T-cell (primary cell): Measurements from ENCODE around the gene SYT3. TPM values are rescaled to one million over a fixed set of nuclear protein-coding genes. Genes with fewer than 3 reads are reported as not detected.

ENCODE experiments used
- ATAC-seq, 4 experiments: fragments of 200-7000 bp in 3 of 4; fragments of 150-1000 bp in 1 of 4; cut with Tn5 transposase; replicated peaks in 1 of 4; 1 replicate in 3 of 4; 2 replicates in 1 of 4; pipeline ENCODE4 v1.10.0; 2021; ENCODE audit warnings: moderate library complexity in 3 of 4, mild to moderate bottlenecking in 2 of 4, moderate number of reproducible peaks in 1 of 4
- CTCF ChIA-PET, 2 donors: fragments of 300-600 bp; sonication (Branson Sonifier 250); formaldehyde crosslinking; loops; one replicate each; lab custom pipeline; 2022; ENCODE audit warnings: antibody characterized with exemption in 2 of 2; lab: Charles Lee
- POLR2A ChIA-PET, 2 donors: fragments of 300-600 bp; sonication (Branson Sonifier 250); formaldehyde crosslinking; loops; one replicate each; lab custom pipeline; 2022; ENCODE audit warnings: antibody characterized with exemption in 2 of 2; lab: Charles Lee
- DNase-seq, 35 experiments: peaks; one replicate each; pipeline versions ENCODE4 v3.0.0 to v3.0.0-alpha.2; 2013 to 2023
- H3K27ac ChIP-seq: one replicate; pipeline ENCODE4 v1.5.1; 2013; ENCODE audit warnings: low read length
- H3K27me3 ChIP-seq, 2 experiments: replicated peaks in 1 of 2; 1 replicate in 1 of 2; 2 replicates in 1 of 2; pipeline versions ENCODE4 v1.6.1 to v1.7.0; 2013; ENCODE audit warnings: low read length in 1 of 2, mixed read lengths in 1 of 2; ENCODE audit not compliant: control insufficient read depth in 2 of 2, insufficient read depth in 2 of 2; ENCODE audit errors: extremely low read depth in 1 of 2
- H3K36me3 ChIP-seq, 2 donors: 1 replicate in 1 of 2; 2 replicates in 1 of 2; pipeline versions ENCODE4 v1.6.1 to v1.7.0; 2013; ENCODE audit warnings: low read length in 1 of 2; ENCODE audit not compliant: control insufficient read depth in 2 of 2, insufficient read depth in 1 of 2; ENCODE audit errors: extremely low read depth in 1 of 2
- H3K4me1 ChIP-seq, 2 experiments: 1 replicate in 1 of 2; 2 replicates in 1 of 2; pipeline versions ENCODE4 v1.6.1 to v1.7.0; 2013; ENCODE audit warnings: low read length in 2 of 2, mixed read lengths in 1 of 2; ENCODE audit not compliant: insufficient read depth in 2 of 2, control insufficient read depth in 1 of 2; ENCODE audit errors: extremely low read depth in 1 of 2
- H3K4me3 ChIP-seq, 2 donors: 1 replicate in 1 of 2; 2 replicates in 1 of 2; pipeline versions ENCODE4 v1.5.1 to v1.7.0; 2013; ENCODE audit warnings: mild to moderate bottlenecking in 2 of 2, low read length in 1 of 2, moderate library complexity in 1 of 2; ENCODE audit not compliant: control insufficient read depth in 1 of 2; ENCODE audit errors: extremely low read depth in 1 of 2
- H3K9me3 ChIP-seq: 2 replicates; pipeline ENCODE4 v1.7.0; 2013
- H3K27ac Mint-ChIP-seq, 2 donors: one replicate each; pipeline ENCODE4 v1.8.0; 2020 to 2021; ENCODE audit warnings: mild to moderate bottlenecking in 2 of 2, mixed read lengths in 2 of 2
- H3K27me3 Mint-ChIP-seq, 2 donors: one replicate each; pipeline ENCODE4 v1.8.0; 2021 to 2022; ENCODE audit warnings: mixed read lengths in 2 of 2
- H3K36me3 Mint-ChIP-seq: one replicate; pipeline ENCODE4 v1.8.0; 2021; ENCODE audit warnings: mixed read lengths
- H3K4me1 Mint-ChIP-seq, 3 donors: one replicate each; pipeline ENCODE4 v1.8.0; 2020 to 2022; ENCODE audit warnings: mixed read lengths in 3 of 3, mild to moderate bottlenecking in 1 of 3
- H3K4me3 Mint-ChIP-seq, 3 donors: one replicate each; pipeline ENCODE4 v1.8.0; 2020 to 2022; ENCODE audit warnings: mild to moderate bottlenecking in 3 of 3, mixed read lengths in 3 of 3, moderate library complexity in 3 of 3
- H3K9me3 Mint-ChIP-seq, 3 donors: one replicate each; pipeline ENCODE4 v1.8.0; 2020 to 2022; ENCODE audit warnings: mixed read lengths in 3 of 3
- WGBS: methylation state at CpG from one replicate; pipeline ENCODE4 v1.1.5; 2013; ENCODE audit warnings: missing lambda C conversion rate; ENCODE audit not compliant: insufficient coverage; 5-methylcytosine and 5-hydroxymethylcytosine counted together
- total RNA-seq, 35 experiments: library from RNA in 6 of 35; stranded (reverse) in 6 of 35; fragments of 120-200 nt in 1 of 35; gene quantifications; one replicate each; pipeline versions ENCODE4 v1.2.1 to v1.2.4 and lab custom pipeline; 2013 to 2026

The SYT3 gene
- total RNA-seq, 5 donors from 2014 or later (not counting 1 experiment from before 2014, with no cell fraction given): 0.41 to 0.68 (median 0.57) TPM; not detected in 2

DNA sequence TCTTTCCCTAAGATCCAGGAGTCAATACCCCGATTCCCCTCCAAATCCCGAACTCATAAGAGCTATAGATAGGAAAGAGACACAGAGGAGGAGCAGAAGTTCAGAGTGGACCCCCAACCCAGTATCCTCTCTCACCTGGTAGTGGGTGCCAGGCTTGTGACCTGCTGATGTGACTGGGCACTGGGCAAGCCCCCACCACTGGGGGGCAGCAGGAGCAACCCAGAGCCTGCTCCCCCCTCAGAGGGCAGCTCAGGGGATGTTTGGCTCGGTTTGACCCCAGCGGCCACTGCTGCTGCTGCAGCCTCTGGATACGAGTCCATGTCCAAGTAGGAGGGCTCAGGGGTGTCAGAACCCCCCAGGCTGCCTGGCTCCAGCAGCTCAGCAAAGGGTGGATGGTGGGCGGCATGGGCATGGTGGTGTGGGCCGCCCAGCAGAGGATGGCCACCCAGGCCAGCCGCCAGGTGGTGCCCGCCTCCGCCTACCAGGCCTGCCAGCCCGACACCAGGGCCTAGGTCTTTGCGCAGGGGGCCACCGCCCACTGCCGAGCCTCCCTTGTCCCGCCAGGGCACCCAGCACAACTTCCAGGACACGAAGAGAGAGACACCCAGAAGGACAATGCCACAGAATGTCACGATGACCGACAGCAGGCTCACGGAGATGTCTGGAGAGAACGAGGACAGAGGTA is 7.4 kb downstream of the SYT3 start:
- no peak overlapping the region for H3K27ac Mint-ChIP-seq
- peaks cover 14% of the 10 kb centered on the region for H3K36me3 Mint-ChIP-seq
- ATAC-seq (no peak), DNase-seq (no peak)
- Histone ChIP-seq H3K4me1 (no peaks in the 10 kb centered on the region), H3K9me3 (no peaks in the 10 kb centered on the region), H3K4me3 (no peak overlapping the region), H3K27ac (no peak overlapping the region), H3K36me3 (no peaks in the 10 kb centered on the region), H3K27me3 (peaks cover 2 to 36% of the 10 kb centered on the region in 2 experiments)
- peaks cover 9 to 22% (median 14%) of the 10 kb centered on the region in 3 donors for H3K9me3 Mint-ChIP-seq
- POLR2A ChIA-PET: no interaction called here
- H3K27me3 Mint-ChIP-seq: peaks cover 19 to 32% of the 10 kb centered on the region in 2 donors
- CTCF ChIA-PET: no interaction called here
- 82% methylated on average over 14 of the region's 20 CpGs for WGBS
- H3K4me1 Mint-ChIP-seq: no peaks in the 10 kb centered on the region
- H3K4me3 Mint-ChIP-seq: no peak overlapping the region

DNA sequence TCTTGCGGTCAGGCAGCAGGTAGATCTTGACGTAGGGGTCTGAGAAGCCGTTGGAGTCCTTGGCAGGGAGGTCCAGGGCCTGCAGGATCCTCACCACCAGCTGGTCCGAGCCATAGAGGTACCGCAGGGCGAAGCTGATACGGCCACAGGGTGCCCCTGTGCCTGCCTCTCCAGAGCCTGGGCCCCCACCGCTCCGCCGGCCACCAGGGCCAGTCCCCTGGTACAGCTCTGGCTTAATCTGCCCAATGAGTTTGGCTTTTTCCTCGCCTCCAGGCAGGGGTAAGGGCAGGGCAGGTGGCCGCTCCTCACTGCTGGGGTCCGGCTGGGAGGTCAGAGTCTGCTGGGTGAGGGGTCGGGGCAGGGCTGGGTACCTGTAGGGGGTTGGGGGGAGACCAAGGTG is 9.9 kb downstream of the SYT3 start:
- no peaks in the 10 kb centered on the region for H3K4me1 ChIP-seq
- H3K9me3 Mint-ChIP-seq: peaks cover 8 to 10% (median 9%) of the 10 kb centered on the region in 3 donors
- H3K9me3 ChIP-seq: no peaks in the 10 kb centered on the region
- no peak overlapping the region for H3K27ac Mint-ChIP-seq
- H3K4me3 Mint-ChIP-seq: no peak overlapping the region
- H3K4me3 ChIP-seq: no peak overlapping the region
- CTCF ChIA-PET: no interaction called here
- POLR2A ChIA-PET: no interaction called here
- H3K36me3 Mint-ChIP-seq: peaks cover 3% of the 10 kb centered on the region
- DNase-seq (no peak), ATAC-seq (no peak)
- 74% methylated on average over 13 of the region's 14 CpGs for WGBS
- H3K27me3 Mint-ChIP-seq: peaks cover 20 to 23% of the 10 kb centered on the region in 2 donors
- H3K36me3 ChIP-seq: no peaks in the 10 kb centered on the region
- H3K27ac ChIP-seq: no peak overlapping the region
- peaks cover 0 to 21% of the 10 kb centered on the region in 2 experiments for H3K27me3 ChIP-seq
- H3K4me1 Mint-ChIP-seq: no peaks in the 10 kb centered on the region

DNA sequence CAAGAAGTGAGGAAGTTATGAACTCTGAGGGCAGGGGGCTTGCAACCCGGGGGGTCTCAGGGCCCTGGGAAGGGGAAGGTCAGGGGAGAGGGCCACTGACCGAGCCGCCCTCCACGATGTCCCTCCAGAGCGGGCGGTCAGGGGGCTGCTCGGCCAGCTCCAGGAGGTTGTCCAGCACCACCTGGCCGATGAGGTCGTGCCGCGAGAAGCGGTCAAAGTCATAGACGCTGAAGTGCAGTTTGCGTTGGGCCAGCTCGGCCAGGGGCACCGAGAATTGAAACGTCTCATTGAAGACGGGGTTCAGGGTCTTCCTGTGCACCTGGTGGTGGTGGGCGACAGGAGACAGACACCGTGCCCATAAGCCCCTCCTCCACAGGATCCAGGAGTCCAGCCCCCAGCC is 10.5 kb downstream of the SYT3 start:
- DNase-seq: no peak
- ChIA-PET POLR2A (no interaction called here), CTCF (no interaction called here)
- no peak overlapping the region for H3K27ac Mint-ChIP-seq
- peaks cover 20 to 24% of the 10 kb centered on the region in 2 donors for H3K27me3 Mint-ChIP-seq
- H3K36me3 Mint-ChIP-seq: peaks cover 3% of the 10 kb centered on the region
- Histone ChIP-seq H3K4me1 (no peaks in the 10 kb centered on the region), H3K9me3 (no peaks in the 10 kb centered on the region), H3K36me3 (no peaks in the 10 kb centered on the region), H3K4me3 (no peak overlapping the region), H3K27ac (no peak overlapping the region), H3K27me3 (peaks cover 0 to 22% of the 10 kb centered on the region in 2 experiments)
- H3K4me3 Mint-ChIP-seq: no peak overlapping the region
- no peaks in the 10 kb centered on the region for H3K4me1 Mint-ChIP-seq
- 87% methylated on average over 18 of the region's 20 CpGs for WGBS
- peaks cover 8 to 9% (median 9%) of the 10 kb centered on the region in 3 donors for H3K9me3 Mint-ChIP-seq
- ATAC-seq: no peak

DNA sequence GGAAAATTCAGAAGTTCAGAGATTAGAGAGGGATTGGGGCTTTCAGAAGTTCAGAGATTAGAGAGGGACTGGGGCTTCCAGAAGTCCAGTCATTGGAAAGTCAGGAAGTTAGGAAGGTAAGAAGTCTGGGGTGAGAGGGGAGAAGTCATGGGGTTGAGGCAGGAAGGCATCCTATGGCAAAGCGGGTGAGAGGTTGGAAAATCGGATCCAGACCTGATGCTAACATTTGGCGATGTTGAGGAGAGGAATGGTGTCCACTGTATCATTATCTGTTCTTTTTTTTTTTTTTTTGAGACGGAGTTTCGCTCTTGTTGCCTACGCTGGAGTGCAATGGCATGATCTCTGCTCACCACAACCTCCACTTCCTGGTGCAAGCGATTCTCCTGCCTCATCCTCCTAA is 11.1 kb downstream of the SYT3 start:
- Histone ChIP-seq H3K36me3 (no peaks in the 10 kb centered on the region), H3K4me3 (no peak overlapping the region), H3K27ac (no peak overlapping the region), H3K4me1 (no peaks in the 10 kb centered on the region), H3K9me3 (no peaks in the 10 kb centered on the region), H3K27me3 (peaks cover 0 to 22% of the 10 kb centered on the region in 2 experiments)
- ATAC-seq (no peak), DNase-seq (no peak)
- no peaks in the 10 kb centered on the region for H3K4me1 Mint-ChIP-seq
- peaks cover 3 to 4% (median 4%) of the 10 kb centered on the region in 3 donors for H3K9me3 Mint-ChIP-seq
- CTCF ChIA-PET: no interaction called here
- H3K27ac Mint-ChIP-seq: no peak overlapping the region
- WGBS: no CpG with 5 or more reads among the region's 7 CpGs
- no peak overlapping the region for H3K4me3 Mint-ChIP-seq
- peaks cover 20 to 24% of the 10 kb centered on the region in 2 donors for H3K27me3 Mint-ChIP-seq
- H3K36me3 Mint-ChIP-seq: peaks cover 3% of the 10 kb centered on the region
- POLR2A ChIA-PET: no interaction called here

DNA sequence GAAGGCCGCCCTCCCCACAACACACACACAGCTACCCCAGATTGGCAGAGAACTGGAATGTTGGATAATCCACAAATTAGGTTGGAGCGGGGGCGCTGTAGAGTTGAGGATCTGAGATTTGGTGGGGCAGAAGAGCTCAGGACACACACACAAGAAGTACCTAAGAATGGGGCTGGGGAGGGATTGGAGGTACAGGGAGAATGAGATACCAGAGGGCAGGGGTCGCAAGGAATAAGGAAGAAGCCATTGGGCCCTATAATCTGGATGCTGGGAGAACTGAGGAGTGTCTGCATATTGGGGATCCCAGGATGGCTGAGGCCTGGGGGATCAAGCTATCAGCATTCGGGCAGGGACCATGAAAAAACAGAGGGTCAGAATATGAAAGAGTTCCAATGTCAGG is 11.5 kb downstream of the SYT3 start:
- ATAC-seq (no peak), DNase-seq (no peak)
- H3K36me3 ChIP-seq: no peaks in the 10 kb centered on the region
- peaks cover 20 to 24% of the 10 kb centered on the region in 2 donors for H3K27me3 Mint-ChIP-seq
- no peaks in the 10 kb centered on the region for H3K4me1 Mint-ChIP-seq
- no peak overlapping the region for H3K4me3 Mint-ChIP-seq
- 81% methylated on average over 3 of the region's 5 CpGs for WGBS
- no peaks in the 10 kb centered on the region for H3K9me3 ChIP-seq
- POLR2A ChIA-PET: no interaction called here
- no peak overlapping the region for H3K4me3 ChIP-seq
- H3K27me3 ChIP-seq: peaks cover 0 to 22% of the 10 kb centered on the region in 2 experiments
- no peaks in the 10 kb centered on the region for H3K4me1 ChIP-seq
- CTCF ChIA-PET: no interaction called here
- H3K27ac ChIP-seq: no peak overlapping the region
- peaks cover 0 to under 1% (median 0%) of the 10 kb centered on the region in 3 donors for H3K9me3 Mint-ChIP-seq
- no peak overlapping the region for H3K27ac Mint-ChIP-seq
- peaks cover under 1% of the 10 kb centered on the region for H3K36me3 Mint-ChIP-seq

DNA sequence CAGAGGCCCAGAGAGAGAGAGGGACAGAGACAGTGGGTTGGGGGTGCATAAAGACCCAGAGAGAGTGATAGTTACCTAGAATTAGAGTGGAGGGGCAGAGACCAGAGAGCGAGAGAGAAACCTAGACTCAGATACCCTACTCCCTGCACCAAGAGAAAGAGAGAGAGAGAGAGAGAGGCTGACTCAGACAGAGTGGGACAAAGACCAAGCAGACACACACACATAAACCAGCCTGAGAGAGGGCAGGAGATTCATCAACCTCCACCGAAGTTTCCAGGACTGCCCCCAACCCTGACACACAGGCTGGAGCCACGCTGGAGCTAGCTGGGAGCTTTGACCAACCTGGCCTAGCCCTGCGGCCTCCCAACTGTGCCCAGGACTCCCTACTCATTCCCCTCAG is 12.9 kb downstream of the SYT3 start:
- Histone ChIP-seq H3K4me3 (no peak overlapping the region), H3K4me1 (no peaks in the 10 kb centered on the region), H3K27me3 (peaks cover 0 to 11% of the 10 kb centered on the region in 2 experiments), H3K36me3 (no peaks in the 10 kb centered on the region), H3K27ac (no peak overlapping the region), H3K9me3 (no peaks in the 10 kb centered on the region)
- ATAC-seq (no peak), DNase-seq (no peak)
- Mint-ChIP-seq H3K27me3 (peaks cover 20 to 22% of the 10 kb centered on the region in 2 donors), H3K36me3 (no peaks in the 10 kb centered on the region), H3K27ac (no peak overlapping the region), H3K4me1 (no peaks in the 10 kb centered on the region), H3K4me3 (no peak overlapping the region), H3K9me3 (no peaks in the 10 kb centered on the region)
- CTCF ChIA-PET: no interaction called here
- 60% methylated on average over 3 of the region's 4 CpGs for WGBS
- POLR2A ChIA-PET: no interaction called here
